NCI-H2081 treated with DMSO at 0.1 percent for 48 hours (cell line): ENCODE measurements around the gene EHD4.

Source experiments
- DNase-seq: peaks from one replicate; lab custom pipeline; 2025; lab: John Stamatoyannopoulos, UW

Gene EHD4

DNA sequence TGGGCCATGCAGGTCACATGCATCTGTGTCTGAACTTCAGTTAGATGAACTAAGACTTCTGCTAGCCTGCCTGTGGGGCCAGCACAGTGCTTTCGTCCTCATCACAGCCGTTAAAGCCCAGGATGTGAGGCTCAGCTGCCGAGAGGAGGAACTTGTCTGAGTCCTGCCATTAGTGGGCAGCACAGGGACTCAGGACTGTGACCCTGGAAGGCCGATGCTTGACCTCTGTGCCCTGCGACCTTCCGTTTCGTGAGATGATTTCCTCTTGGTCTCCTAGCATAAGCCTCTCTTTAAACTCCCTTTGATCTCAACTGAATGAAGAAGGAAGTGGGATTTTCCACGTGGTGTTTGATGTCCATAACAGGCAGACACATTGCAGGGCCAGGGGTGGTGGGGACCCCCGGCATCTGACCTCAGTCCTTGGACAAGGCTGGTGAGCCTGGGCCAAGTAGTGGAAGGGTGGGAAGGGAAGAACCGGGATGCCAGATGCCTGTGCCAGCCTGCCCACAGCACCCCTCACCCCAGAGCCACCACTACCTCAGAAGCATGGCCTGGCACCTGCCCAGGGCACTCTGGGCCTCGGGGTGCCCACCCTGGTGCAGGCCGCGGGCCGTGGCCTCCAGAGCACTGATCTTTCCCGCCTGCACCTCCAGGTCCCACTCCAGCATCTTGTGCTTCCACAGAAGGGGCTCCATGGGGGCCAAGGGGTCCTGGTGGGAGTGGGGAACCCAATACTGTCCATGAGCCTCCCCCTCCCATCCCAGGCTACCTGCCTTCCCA is 112.1 kb downstream of the EHD4 start:
- DNase-seq: no peak

DNA sequence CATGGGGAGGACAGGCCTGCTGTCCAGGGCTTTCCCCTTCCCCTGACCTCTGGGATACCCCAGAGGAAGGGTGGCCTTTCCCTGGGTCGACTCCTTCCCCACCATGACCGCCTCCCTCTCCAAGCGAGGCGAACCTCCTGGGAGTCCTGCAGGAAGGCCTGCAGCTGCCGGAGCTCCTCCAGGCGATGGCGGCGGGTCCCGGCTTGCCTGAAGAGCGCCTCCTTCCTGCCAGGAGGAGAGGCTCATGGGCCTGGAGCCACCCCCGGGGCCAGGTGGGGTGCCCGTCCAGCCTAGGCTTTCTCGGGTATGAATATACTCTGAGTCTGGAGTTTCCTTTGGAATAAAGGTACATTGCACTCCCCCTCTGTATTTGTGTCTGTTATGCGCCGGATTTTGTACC is 113.6 kb downstream of the EHD4 start:
- no peak for DNase-seq

DNA sequence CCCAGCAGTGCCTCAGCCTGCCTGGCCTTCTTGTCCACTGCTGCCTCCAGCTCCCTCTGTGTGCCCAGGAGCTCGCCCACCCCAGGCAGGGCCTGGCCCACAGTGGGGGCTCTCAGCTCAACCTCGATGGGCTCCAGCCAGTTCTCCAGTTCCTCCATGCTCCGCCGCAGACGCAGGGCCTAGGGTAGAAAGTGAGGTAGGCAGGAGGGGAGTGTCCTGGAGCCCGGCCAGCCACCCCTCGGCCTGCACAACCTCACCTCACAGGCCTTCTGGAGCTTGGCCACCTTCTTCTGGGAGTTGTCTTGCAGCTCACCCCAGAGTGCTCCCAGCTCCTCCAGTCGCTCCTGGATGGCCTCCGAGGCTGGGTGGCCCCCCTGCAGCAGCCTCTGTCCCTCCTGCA is 115.0 kb downstream of the EHD4 start:
- DNase-seq: no peak

DNA sequence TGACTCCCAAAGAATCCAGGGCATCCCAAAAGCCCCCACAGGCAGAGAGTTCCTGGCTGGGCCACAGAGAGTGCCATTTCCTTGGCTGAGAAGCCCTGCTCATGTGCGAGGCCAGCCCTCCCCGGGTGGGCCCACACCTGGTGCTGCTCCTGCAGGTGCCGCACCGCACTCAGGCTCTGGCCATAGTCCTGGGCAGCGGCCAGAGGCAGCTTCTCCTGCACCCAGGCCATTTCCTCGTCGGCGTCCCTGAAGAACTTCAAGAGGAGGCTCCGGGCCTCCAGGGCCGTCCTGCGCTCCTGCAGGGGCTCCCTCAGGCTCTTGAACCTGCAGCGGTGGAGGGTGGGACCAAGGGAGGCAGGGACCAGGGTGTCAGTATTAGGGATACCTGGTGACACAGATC is 115.6 kb downstream of the EHD4 start:
- no peak for DNase-seq

DNA sequence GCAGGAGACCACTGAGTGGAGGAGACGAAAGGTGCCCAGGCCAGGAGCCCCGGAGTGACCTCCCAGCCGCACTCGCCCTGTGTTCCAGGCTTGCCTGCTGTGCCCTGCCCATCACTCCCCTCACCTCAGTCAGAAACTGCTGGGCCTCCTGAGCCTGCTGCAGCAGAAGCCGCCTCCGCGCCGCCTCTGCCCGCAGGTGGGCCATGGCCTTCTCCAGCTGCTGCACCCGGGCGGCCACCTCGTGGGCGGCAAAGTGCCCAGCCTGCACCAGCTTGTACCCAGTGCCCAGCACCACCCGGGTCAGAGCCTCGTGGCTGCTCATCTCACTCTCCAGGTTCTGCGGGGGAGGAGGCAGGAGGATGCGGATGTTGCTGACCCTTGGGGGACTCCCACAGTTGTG is 116.1 kb downstream of the EHD4 start:
- DNase-seq: no peak

DNA sequence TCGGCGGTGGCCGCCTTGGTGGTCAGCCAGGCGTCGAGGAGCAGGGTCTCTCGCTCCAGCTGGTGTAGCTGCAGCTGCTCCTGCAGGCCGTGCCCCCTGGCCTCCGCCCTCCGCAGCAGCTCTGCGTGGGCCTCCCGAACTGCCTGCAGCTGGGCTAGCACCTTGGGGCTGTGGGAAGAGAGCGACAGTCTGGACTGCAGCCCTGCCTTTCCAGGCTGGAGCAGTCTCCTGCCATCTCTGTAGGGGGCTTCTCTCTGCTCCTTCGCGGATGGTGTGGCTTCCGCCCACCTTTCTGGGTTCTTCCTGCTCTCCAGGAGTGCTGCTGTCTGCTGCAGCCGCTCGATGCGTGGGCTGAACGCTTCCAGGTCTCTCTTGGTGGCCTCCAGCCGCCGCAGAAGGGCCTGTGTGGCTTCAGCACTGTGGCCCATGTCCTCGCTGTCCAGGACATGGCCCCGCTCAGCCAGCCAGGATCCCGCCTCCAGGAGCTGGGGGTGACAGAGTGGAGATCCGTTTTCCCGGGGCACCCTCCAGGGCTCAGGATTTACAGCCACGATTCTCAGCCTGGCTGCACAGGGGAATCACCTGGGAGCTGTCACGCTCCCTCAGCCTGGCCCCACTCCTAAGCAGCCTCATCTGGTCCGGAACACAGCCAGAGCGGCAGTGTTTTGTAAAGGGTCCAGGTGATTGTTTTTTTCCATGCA is 116.9 kb downstream of the EHD4 start:
- DNase-seq: no peak

DNA sequence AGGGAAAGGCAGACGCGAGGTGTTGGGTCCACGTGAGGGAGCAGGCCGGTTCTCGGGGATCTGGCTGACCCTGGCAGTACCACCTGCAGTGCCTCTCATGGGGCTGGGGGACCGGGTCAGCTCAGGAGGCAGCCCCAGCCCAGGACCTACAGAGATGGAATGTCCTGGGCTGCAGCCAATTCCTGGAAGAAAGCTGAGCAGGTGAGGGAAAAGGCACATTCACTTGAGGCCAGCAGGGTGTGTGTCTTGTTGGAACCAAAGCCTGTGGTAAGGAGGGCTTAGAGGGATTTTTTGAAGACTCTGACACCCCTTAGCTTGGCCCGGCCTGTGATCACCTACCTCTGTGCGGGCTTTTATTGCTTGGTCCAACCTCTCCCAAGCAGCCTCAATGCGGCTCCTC is 117.9 kb downstream of the EHD4 start:
- no peak for DNase-seq

DNA sequence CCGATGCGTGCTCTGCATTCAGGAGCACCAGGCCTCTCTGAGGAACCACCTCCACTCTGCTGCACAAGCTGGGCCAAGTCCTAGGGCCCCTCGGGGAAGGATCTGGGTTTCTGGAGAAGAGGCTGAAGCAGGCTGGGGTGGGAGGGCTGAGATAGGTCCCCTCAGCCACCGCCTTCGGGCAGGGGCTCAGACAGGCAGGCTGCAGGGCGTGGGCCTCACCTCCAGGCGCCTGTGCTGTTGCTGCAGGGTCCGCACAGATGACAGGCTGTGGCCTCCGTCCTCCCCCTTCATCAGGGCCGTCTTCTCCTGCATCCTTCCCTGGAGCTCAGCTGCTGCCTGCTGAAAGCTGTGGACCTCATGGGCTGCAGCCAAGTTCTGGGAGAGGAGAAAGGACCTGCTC is 118.5 kb downstream of the EHD4 start:
- no peak for DNase-seq

DNA sequence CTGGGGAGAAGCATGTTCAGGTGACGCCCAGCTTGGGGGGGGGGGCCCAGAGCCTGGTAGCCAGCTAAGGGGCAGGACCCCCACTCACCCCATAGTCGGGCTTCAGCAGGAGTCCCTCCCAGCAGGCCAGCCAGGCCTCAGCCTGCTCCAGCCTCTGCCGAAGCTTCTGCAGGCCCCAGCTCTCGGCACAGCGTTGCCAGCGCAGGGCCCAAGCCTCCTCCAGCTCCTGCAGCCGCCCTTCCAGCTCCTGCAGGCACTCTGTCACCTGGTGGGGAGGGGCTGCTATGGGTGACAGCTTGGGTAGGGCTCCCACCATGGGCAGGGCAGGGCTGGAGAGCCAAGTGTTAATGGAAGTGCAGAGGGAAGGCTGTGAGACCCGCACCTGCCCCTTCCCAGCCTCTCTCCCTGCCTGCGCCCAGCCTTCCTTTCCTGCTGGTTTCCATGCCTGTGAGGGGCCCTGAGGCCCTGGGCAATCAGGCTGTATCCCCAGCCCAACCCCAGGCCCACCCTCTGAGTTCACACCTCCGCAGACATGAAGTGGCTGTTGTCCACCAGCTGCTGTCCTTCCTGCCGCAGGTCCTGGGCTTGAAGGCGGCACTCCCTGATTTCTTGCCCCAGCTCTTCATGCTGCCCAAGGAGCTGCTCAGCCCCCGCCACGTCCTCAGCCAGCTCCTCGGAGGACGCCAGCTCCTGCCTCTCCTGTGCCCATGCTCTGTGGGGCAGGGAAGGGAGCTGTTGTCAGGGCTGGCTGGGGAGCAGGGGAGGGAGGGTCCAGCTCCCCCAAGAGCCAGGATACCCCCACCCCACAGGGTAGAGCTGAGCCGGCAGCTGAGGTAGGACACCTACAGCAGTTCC is 119.4 kb downstream of the EHD4 start:
- no peak for DNase-seq

DNA sequence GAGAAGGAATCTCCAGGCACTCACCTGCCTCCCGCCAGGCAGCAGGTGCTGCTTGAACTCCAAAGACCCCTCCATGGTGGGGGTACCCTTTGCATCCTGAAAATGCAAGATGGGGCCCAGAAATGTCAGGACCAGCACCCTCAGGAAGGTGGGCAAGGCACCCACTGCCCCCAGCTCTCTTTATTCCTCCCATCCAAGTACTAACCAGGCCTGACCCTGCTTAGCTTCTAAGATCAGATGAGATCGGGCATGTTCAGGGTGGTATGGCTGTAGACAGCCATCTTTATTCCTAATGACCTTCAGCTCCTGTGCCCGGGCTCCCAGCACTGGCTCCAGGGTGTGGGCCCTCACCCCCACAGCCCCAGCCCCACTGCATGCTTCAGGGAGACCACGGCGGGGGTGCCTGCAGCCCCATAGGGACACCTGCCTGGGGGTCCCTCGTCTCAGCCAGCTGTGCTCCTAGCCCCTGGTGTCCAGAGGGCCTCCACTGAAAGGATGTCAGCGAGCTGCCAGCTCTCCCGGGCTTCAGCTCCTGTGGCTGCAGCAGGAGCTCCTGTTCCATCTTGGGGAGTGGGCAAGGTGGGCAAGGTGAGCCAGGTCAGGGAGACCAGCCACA is 120.5 kb downstream of the EHD4 start:
- no peak for DNase-seq

DNA sequence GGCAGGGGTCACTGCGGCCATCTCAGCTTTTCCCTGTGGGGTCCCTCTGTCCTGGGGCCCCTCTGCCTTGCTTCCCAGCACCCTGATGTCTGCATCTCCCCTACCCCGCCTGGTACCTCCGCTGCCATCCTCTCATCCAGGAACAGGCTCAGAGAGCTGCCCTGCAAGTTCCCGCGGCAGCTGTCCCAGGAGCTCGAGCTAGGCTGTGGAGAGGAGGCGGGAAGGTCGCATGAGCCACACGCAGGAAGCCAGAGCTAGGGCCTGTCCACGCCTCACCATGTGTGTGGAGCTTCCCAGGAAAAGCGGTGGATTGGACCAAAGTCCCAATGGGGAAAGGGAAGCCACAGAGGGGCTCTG is 121.2 kb downstream of the EHD4 start:
- no peak for DNase-seq

DNA sequence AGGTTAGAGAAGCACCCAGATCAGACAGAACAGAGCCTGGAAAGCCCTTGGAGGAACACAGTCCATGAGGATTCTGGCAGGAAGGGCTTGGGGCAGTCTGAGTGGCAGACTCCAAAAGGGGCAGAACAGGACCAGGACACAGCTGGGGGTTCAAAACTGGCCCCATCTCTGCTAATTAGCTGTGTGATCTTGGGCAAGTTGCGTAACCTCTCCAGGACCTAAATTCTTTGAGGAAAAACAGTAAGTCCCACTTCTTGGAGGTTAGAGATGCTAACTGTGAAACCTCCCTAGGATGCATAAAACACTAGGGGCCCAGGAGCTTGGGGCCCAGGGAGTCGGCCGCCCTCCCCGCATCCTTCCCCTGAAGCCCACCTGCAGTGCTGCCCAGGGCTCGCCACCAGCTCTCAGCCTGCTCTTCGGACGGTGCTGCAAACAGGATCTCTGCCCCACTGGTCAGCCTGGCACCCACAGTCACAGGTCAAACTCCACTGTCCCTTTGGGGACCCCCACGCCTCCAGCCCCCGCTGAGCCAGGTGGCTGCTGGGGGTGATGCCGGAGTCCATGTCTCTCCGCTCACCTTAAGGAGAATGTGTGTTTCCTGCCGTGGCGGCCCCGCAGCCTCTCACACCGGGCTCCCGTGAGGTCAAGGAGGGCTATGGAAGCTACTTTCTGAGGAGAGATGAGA is 121.7 kb downstream of the EHD4 start:
- no peak for DNase-seq

DNA sequence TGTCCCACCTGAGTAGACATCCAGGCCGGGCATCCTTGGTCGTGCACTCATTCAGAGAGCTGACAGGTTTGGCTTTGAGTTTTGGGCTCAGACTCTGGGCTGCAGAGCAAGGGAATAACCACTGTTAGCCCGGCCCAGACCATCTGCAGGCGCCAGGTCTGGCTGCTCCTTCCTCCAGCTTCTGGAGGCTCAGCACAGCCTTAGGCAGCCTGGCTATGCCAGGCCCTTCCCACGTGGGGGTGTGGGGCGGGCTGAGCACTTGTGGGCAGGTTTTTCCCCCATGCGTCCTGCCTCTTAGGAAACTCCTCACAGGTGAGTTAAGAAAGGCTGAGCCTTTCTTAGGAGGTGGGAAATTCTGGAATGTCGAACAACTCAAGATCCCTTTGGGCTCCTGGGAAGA is 122.5 kb downstream of the EHD4 start:
- no peak for DNase-seq

DNA sequence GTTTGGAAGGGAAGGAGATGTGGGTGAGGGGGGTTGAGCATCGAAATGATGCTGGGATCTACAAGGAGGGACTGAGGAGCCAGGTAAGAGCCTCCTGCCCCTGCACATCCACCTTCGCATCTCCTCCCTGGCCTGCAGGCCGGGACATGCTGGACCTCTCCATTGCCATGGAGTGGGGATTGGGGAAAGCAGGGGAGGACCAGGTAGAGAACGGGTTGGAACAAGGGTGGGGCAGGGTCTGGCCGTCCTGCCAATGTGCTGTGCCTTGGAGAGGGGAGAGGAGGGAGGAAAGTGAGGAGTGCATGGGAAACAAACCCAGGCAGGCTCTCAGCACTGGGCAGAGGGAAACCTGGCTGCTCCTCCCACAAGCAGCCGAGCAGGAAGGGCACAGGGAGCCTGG is 123.2 kb downstream of the EHD4 start:
- DNase-seq: no peak

DNA sequence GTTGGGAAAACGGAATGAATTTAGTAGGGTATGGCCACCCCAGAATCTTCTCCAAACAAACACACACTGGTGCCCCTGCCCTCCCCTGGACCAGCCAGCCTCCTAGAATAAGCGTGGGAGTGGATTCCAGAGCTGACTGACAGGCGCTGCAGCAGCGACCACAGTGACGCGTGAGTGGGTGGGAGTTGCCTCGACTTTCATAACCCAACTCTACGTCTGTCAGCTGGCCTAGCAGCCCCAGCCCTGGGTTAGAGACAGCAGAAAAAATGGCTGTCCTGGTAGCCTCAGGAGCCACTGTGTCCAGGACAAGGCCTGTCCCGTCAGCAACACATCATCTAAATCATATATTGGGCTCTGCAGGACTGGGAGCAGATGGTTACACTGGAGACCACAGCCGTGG is 123.7 kb downstream of the EHD4 start:
- no peak for DNase-seq

DNA sequence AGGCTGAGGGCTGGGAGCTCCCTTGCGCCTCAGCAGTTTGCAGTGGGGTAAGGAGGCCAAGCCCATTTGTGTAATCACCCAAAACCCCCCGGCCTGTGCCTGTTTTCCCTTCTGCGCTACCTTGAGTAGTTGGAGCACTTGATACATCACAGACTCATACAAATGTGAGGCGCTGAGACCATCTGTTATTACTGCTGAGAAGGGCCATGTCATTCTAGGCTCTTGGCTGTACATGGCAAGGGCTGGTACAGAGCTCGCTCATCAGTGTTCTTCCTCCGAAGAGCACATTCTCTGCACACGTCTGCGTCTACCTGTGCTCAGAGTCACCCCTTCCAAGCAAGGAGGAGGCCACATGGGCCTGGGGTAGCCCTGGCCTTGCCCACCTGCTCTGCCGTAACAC is 124.4 kb downstream of the EHD4 start:
- DNase-seq: no peak

DNA sequence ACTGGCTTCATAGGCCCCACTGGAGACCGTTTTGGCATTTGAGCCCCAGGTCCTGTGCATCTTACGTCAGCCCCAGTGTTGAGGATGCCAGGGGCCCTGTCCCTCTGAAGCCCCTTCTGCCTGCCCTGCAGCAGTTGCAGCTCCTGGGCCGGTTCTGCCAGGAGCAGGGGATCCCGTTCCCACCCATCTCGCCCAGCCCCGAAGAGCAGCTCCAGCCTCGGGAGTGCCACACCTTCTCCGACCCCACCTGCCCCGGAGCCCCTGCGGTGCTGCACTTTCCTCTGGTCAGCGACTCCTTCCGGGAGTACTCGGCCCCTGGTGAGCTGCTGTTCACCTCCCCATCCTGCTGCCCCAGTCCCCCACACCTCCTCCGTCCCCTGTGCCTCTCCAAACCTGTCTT is 125.2 kb downstream of the EHD4 start:
- no peak for DNase-seq
